Measurements from ENCODE around the gene EEF2KMT.
"Not testable (repeated sequence)": the region's sequence is repeated elsewhere in the genome, so short reads cannot be mapped to it uniquely, and the experiment has no call there.

The EEF2KMT gene

GRCh38 chr16:5070431-5071186 lies 27.0 kb downstream of the EEF2KMT start:
- no peak for DNase-seq

- no peak for DNase-seq
Observed at GRCh38 chr16:5069854-5070253, 27.7 kb downstream of the EEF2KMT start.

GRCh38 chr16:5069048-5069447 lies 28.5 kb downstream of the EEF2KMT start:
- DNase-seq = no peak

GRCh38 chr16:5066511-5066910 lies 31.1 kb downstream of the EEF2KMT start:
- DNase-seq = no peak

- no peak for DNase-seq
Observed at GRCh38 chr16:5065813-5066212, 31.8 kb downstream of the EEF2KMT start, which contains the start of gene C16orf89. Gene C16orf89 (minus strand): TSS chr16:5065956. CDS start chr16:5065908, 48 bp downstream.

- no peak for DNase-seq
Observed at GRCh38 chr16:5065326-5065725, 32.3 kb downstream of the EEF2KMT start.

- peak; percentile 39 for DNase-seq
Observed at GRCh38 chr16:5064915-5065314, 32.7 kb downstream of the EEF2KMT start.

GRCh38 chr16:5062790-5063765 lies 34.5 kb downstream of the EEF2KMT start:
- no peak for DNase-seq

- no peak for DNase-seq
Observed at GRCh38 chr16:5062051-5062450, 35.5 kb downstream of the EEF2KMT start.

- no peak for DNase-seq
Observed at GRCh38 chr16:5060073-5060641, 37.4 kb downstream of the EEF2KMT start.

GRCh38 chr16:5059386-5060072 lies 38.1 kb downstream of the EEF2KMT start:
- DNase-seq = no peak

GRCh38 chr16:5058476-5058875 lies 39.1 kb downstream of the EEF2KMT start:
- DNase-seq = no peak

- DNase-seq = no peak
Observed at GRCh38 chr16:5056352-5056751, 41.2 kb downstream of the EEF2KMT start.

- no peak for DNase-seq
Observed at GRCh38 chr16:5054876-5055865, 42.4 kb downstream of the EEF2KMT start.

- no peak for DNase-seq
Observed at GRCh38 chr16:5046914-5047313, 50.7 kb downstream of the EEF2KMT start.

- DNase-seq = no peak
Observed at GRCh38 chr16:5045499-5046115, 52.0 kb downstream of the EEF2KMT start.

- not testable (repeated sequence) for DNase-seq
Observed at GRCh38 chr16:5044581-5044980, 53.0 kb downstream of the EEF2KMT start.

GRCh38 chr16:5044011-5044540 lies 53.5 kb downstream of the EEF2KMT start:
- DNase-seq = no peak

- DNase-seq = no peak
Observed at GRCh38 chr16:5042574-5043171, 54.9 kb downstream of the EEF2KMT start.

GRCh38 chr16:5041600-5042133 lies 55.9 kb downstream of the EEF2KMT start:
- DNase-seq = no peak
